HG02852 (cell line): ENCODE data around the gene INO80B.
"Not testable (repeated sequence)": the region's sequence is repeated elsewhere in the genome, so short reads cannot be mapped to it uniquely, and the experiment has no call there.

Source experiments
- ATAC-seq: cut with Tn5 transposase; IDR thresholded peaks from one replicate; pipeline ENCODE4 v1.9.1; 2021; ENCODE audit warnings: mild to moderate bottlenecking, moderate library complexity; ENCODE audit not compliant: unreplicated experiment

INO80B gene

DNA sequence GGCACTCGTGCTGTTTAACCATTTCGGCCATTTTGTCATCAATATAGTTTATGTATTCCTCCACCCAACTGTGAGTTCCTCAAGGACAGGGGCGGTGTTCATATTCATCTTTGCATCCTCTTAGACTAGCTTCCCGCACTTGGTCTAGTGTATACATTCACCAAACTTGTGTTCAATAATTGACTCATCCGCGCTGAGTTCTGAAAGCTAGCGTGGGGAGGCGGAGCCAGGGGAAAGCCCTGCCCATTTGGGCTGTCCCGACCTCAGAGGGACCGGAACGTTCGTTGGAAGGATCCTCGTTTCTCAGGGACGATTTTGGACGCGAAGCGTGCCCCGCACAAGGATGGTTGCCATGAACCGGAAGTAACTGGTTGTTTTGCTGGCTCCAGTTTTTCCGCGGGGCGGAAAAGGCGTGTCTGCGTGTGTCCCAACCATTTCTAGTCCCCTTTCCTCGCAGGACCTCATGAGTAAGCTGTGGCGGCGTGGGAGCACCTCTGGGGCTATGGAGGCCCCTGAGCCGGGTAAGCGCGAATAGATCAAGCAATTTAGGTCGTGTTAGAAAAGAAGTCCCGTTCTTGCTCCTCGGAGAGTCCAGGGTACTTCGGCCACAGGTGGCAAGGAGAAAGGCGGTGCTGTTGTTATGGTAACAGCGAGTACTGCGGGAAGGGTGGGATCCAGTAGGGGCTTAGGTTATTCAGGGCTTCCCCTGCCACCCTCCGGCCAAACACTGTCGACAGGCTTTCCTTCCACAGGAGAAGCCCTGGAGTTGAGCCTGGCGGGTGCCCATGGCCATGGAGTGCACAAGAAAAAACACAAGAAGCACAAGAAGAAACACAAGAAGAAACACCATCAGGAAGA lies at the start of gene INO80B:
Gene INO80B (plus strand): TSS at position 434 of the 858 bp plus-strand sequence. CDS start 30 bp downstream, at position 464.
- peak; percentile 40 for ATAC-seq

GRCh38 chr2:74406035-74406434 lies 48.9 kb upstream of the INO80B start:
- ATAC-seq: peak; percentile 78

GRCh38 chr2:74407682-74408081 lies 47.2 kb upstream of the INO80B start:
- ATAC-seq: no peak

DNA sequence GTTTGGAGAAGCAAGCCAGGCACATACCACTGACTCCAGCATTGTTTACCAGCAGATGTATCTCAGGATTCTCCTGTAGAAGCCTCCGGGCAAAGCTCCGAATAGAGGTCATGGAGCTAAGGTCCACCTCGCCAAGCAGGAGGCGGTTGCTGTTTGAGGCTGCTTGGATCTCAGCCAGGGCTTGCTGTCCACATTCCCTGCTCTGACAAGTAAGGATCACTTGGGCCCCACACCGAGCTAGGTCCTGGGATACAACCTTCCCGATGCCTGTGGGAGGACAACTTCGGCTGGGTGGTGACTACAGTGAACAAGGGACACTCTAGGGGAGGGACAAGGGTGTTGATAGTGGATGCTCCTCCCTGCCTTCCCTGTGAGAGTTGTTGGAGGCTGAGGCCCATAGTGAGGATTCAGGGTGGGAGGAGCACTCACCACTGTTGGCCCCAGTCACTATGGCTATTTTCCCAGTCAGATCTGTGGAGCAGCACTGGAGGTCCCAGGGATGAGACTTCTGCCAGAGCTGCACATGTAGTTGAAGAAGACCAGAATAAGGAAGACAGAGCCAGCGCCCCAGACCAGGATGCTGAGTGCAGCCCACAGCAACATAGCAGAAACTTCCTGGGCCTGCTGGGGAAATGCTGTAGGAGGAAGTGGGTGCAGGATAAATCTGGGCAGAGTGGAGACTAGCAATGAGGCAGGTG lies 41.7 kb upstream of the INO80B start:
- no peak for ATAC-seq

GRCh38 chr2:74414441-74414840 lies 40.4 kb upstream of the INO80B start:
- ATAC-seq: no peak

GRCh38 chr2:74414881-74415761 lies 39.8 kb upstream of the INO80B start:
- ATAC-seq: no peak

- no peak for ATAC-seq
Observed at GRCh38 chr2:74415762-74416395, 39.0 kb upstream of the INO80B start.

DNA sequence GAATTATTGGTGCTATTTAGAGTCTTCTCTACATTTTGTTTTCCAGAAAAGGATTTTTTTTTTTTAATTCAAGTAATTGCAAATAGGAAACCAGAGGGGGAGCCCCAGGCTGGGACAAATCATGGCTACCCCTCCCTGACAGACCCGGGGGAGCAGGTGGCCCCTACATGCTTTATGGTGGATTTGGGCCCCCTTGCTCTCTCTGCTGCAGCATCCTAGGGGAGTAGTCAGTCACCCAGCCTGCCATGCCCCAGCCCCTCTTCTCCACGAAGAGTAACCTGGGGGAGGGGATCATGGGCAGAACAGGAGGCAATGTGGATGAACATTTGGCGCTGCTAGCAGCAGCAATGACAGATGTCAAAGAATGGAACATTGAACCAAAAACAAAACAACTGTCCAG lies 38.1 kb upstream of the INO80B start:
- no peak for ATAC-seq

- ATAC-seq: no peak
Observed at GRCh38 chr2:74417197-74417596, 37.7 kb upstream of the INO80B start.

GRCh38 chr2:74417763-74418162 lies 37.1 kb upstream of the INO80B start:
- no peak for ATAC-seq

GRCh38 chr2:74418312-74418711 lies 36.6 kb upstream of the INO80B start:
- no peak for ATAC-seq

DNA sequence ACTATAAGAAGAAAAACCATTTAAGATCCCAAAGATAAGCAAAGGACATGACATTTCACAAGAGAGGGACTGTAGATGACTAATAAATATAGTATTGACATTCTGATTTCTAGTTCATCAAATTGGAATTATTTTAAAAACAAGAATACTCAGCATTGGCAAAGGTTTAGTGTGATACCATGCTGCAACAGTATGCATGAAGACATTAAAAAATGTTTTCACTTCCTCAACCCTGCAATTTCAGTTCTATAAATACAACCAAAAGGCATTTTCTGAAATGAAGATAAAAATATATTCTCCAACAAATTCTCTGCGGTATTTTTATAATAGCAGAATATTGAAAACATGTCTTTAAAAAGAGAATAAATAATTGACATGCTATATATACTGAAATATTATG lies 35.5 kb upstream of the INO80B start:
- no peak for ATAC-seq

DNA sequence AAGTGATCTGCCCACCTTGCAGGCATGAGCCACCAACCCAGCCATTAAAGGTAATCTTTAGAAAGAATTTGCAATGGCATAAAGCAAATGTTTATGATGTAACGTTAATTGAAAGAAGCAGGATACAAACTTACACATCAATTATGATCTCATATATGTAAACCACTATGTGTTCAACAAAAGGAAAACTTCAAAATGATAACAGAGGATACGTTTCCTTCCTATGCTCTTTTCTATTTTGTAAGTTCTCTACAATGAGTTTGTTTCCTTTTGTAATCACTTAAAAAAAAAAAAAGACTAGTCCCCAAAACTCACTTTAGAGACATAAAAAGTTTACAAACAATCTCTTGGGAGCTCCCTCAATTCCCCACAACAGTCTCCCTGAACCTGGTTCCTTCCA lies 34.9 kb upstream of the INO80B start:
- no peak for ATAC-seq

DNA sequence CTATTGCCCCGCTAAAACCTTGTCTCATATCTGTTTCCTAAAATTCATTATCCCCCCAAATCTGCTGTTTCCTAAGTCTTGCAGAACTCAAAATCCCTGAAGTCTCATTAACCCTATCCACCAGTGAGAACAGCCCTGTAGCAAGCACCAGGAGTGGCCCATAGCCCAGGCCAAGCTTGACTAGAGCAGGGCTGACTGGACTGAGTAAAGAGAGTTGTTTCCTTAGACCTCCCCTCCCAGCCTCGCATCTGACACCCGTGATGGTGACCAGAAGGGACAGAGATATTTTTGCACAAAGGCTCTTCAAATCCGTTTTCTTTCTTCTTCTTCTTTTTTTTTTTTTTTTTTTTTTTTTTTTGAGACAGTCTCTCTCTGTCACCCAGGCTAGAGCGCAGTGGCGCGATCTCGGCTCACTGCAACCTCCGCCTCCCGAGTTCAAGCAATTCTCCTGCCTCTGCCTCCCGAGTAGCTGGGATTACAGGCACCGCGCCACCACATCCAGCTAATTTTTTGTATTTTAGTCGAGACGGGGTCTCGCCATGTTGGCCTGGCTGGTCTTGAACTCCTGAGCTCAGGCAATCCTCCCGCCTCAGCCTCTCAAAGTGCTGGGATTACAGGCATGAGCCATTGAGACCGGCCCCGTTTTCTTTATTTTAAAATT lies 34.3 kb upstream of the INO80B start:
- ATAC-seq: not testable (repeated sequence)

GRCh38 chr2:74421221-74421870 lies 33.5 kb upstream of the INO80B start, which contains the start of the genes C2orf81 and WDR54:
TSS of gene C2orf81 (minus strand) at chr2:74421619. CDS start at chr2:74421560, 59 bp downstream.
TSS of gene WDR54 (plus strand) at chr2:74421730. CDS start at chr2:74422154, 424 bp downstream.
- ATAC-seq: peak; percentile 93

- ATAC-seq: no peak
Observed at GRCh38 chr2:74423231-74424095, 31.4 kb upstream of the INO80B start.

DNA sequence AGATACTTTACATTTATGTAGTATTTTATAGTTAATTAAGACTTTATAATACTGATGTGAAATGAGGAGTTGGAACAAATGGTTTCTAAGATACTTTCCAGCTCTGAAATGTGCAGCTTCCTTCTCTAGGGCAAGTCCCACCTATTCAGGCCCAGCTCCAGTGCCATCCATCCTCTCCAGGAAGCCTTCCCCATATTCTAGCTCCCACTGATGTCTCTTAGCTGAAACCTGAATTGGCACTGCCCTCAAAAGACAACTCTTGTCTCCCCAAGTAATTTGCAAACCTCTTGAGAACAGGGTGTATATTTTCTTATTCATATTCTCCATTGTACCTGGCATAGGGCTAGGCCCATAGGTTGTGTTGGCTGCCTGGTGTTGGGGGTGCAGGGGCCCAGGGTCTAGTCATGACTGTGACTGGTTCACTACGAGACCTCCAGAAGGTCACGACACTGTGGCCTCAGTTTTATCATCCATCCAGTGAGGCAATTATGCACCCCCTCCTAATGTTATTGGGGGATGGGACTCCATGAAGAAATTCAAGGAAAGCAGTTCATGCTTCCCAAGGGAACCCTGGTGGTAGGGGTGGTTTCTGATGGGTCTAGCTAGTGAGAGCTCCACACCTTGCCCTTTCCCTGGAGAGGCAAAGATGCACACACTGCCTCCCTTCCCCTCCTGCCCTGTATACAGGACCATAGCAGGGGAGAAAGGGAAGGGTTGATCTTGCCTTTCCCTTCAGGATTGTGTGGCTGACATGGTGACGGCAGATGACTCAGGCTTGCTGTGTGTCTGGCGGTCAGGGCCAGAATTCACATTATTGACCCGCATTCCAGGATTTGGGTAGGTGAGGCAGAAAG lies 30.5 kb upstream of the INO80B start:
- no peak for ATAC-seq

DNA sequence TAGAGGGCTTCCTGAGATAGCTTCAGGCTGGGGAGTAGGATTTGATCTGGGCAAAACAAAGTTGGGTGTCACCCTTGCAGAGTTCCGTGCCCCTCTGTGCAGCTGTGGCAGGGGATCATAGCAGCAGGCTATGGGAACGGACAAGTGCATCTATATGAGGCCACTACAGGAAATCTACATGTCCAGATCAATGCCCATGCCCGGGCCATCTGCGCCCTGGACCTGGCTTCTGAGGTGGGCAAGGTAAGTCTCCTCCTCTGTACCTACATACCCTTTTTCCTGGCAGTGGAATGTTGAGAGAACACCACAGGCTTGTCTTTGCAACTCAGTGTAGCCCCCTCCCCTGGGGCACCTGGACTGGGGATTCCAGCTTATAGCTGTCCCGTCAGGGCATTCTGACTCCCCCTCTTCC lies 29.9 kb upstream of the INO80B start:
- no peak for ATAC-seq
